Measurements from ENCODE around the gene SYTL3. TPM values are rescaled to one million over a fixed set of nuclear protein-coding genes. Genes with fewer than 3 reads are reported as not detected.
"Not testable (repeated sequence)": the region's sequence is repeated elsewhere in the genome, so short reads cannot be mapped to it uniquely, and the experiment has no call there.

Gene SYTL3
- total RNA-seq, 1 donor from 2014 or later, result 1.7 TPM

DNA sequence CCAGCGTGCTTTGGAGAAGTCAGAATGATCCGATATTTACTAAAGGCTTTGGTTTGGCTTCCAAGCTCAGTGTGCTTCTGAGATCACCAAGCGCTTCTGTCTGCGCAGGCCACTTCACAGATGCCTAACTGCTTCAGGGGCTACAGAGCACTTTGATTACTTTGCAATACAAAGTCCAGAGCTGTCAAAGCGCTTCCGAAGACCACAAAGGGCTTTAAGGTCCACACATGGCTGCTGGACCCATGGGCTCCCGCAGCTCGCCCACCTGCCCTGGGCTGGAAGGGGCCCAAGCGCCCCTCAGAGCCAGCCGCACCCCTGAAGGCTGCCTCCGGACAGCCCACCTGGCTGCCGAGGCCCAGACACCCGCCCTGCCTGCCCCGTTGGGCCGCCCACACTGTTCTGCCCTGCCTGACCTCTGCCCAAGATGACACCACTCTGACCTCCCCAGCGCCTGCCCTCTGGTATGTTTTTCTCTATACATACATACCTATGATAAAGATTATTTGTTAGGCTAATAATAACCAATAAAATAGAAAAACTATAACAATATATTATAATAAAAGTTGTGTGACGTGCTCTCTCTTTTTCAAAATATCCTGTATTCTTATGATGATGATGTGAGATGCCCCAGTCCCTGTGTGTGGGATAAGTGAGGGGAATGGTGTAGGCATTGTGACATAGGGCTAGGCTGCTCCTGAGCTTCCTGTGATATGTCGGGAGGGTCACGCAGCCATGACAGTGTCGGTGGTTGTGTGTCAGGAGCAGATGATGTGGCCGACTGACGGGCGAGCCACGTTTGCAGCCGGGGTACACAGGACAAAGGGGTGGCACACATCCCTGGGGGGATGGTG lies 27.9 kb upstream of the SYTL3 start:
- no peak for ATAC-seq

DNA sequence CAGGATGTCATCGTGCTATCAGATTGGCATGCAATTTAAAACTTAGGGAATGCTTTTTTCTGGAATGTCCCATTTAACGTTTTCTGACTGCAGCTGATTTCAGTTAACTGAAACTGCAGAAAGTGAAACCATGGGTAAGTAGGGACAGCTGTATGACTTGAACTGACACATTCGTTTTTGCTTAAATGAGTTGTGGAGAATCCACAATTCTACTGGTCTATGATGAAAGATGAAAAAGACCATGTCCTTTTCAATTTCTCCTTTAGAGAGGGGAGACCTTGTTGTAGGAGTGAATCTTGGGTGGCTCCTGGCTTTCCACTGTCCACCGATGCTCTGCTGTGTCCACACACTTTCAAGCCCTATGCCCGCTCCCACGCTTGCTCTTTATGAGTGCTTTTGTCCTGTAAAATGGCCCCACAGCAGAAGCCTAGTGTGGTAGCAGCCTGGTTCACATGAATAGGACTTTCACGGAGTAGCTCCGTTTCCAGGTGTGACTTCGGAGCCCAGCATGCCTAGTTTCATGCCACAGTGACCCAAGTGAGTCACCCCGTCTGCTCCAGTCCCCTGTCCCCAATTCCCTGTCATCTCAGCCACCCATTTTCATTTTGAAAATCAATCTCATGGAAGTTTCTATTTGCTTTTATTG lies 27.2 kb upstream of the SYTL3 start:
- no peak for ATAC-seq

DNA sequence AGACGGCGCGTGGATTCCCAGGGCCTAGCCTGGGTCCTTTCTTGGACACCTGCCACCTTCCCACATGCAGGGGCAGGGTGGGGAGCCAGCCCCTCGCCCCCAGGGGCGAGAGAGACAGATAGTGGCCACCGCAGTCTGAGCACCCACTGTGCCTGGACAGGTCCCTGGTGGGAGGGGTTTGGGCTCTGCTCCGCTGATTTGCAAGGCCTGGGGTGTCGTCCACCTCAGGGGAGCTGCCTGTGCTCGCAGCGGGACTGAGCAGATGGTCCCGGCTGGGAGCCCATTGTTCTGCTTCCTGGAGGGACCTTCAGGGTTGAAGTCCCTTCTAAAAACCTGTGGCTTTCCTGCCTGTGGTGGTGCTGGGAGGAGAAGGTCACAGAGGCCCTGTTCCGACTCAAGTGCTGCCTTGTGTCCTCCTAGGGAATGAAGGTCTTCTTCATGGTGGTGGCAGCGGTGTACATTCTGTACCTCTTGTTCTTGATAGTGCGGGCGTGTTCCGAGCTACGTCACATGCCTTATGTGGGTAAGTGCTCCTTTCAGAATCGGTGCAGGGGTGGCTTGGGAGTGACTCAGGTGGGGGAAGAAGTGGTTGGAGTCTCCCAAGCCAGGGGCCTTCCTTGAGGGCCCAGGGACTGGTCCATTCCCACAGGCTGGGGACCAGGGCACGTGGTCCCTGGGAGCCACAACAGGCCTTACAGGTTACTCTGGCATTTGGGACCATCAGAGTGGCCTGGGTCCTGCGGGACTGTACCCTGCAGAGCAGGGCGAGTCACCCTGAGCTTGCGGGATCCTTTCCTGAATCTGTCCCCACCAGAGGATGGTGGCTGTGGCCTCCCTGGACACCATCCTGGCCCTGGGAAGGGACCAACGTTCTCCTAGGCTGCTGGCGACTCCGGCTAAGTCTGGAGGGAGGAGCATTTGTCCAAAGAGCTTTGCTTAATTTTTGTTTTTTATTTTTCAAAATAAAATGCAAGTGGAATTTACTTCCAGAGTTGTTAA lies 24.9 kb upstream of the SYTL3 start:
- ATAC-seq, result no peak

DNA sequence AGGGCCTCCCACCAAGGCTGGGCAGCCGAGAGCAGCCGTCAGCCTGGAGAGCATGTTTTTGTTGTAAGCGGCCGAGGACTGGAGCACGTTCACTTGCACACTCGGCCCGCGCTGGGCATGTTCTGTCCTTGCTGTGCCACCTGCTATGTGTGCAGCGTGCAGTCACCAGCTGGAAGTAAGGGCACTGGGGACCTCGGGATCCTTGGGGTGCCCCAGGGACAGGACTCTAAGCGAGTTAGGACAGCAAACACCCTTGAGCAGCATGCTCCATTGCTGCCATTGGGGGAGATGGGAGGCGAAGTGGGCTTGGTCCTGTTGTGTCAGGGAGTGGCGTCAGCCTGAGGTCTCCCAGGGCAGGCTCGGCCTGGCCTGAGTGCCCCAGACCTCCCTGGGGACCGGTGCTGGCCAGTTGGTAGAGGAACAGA lies 24.0 kb upstream of the SYTL3 start:
- no peak for ATAC-seq

DNA sequence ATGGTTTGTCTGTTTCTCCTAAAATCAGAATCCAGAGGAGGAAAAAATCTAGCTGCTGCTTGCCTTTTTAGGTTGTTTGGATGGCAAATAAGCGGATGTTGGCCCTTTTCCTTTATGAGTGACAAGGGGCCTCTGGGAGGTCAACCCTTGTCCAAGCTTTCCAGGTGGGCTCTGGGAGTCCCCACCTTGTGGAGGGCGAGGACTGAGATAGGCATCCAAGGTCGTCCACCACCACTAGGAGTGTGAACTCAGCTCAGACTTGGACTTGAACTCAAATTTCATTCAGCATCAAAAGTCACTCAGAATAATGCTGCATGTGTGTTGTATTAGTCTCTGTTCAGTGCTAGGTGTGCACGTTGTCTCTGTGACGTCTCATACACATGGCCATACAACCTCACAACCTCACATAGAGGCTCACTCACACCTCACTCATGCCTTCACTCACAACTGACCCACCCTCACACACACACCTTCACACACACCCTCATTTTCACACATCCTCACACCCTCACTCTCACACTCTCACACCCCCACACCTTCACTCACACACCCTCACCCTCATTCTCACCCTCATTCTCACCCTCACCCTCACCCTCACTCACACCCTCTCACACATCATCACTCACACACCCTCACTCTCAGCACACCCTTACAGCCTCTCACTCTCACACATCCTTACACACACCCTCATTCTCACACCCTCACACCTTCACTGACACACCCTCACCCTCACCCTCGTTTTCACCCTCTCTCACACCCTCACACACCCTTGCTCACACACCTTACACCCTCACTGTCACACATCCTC lies 23.3 kb upstream of the SYTL3 start:
- no peak for ATAC-seq

DNA sequence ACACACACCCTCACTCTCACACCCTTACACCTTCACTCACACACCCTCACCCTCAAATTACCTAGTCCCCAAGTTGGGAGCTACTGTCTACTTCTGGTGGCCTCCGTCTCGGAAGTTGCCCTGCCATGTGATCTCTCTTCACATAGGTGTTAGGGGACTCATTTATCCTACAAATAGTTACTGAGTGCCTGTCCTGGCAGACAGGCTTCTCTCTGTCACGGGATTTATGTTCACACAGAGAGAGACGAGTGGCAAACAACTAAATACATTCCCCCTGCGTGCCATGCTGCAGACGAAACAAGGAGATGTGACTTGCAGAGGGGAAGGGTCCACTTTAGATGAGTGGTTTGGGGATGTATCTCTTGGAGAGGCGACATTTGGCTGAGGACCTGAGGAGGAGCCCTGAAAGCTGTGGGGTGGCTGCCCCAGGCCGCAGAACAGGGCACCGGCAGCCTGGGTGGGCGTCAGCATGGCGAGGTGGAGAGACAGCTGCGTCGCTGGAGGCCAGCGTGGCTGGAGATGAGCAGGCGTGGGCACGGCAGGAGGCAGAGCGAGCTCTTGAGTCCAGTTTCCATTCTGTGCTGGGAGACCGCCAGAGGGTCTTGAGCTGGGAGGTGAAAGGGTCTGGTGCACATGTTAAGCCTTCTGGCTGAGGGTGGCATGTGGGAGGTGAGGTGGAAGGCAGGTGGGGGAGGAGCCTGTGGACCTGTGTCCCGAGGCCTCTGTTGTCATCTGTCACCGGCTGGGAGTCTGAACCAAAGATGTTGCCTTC lies 22.5 kb upstream of the SYTL3 start:
- no peak for ATAC-seq

DNA sequence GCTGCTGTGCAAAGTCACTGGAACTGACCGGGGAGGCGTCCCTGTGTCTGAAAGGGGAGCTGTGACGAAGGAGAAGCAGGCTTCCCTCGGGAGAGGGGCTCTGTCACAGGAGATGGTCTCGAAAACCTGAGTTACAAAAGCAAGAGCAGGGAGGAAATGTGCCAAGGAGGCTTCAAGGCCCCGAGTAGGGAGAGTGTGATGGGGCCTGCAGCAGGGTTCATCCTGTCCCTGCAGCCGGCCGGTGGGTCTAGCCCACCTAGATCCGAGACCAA lies 22.0 kb upstream of the SYTL3 start:
- ATAC-seq, result no peak

DNA sequence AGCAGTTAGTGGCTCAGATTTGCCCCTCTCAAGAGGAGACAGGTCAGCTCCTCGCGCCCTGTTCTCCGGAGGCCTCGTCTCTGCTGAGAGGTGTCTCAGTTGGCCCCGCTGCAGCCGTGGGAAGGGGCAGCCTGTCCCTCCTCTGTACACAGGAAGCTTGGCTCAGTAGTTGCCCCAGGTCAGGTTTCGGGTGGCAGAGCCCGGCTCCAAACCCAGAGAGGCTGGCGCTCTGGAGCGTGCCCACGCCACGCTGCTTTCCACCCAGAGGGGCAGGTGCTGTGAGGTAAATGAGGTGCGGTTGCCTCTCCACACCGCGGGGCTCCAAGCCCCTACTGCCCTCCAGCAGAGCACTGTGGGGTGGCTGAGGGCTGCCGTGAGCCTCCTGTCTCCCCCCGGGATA lies 21.3 kb upstream of the SYTL3 start:
- no peak for ATAC-seq

DNA sequence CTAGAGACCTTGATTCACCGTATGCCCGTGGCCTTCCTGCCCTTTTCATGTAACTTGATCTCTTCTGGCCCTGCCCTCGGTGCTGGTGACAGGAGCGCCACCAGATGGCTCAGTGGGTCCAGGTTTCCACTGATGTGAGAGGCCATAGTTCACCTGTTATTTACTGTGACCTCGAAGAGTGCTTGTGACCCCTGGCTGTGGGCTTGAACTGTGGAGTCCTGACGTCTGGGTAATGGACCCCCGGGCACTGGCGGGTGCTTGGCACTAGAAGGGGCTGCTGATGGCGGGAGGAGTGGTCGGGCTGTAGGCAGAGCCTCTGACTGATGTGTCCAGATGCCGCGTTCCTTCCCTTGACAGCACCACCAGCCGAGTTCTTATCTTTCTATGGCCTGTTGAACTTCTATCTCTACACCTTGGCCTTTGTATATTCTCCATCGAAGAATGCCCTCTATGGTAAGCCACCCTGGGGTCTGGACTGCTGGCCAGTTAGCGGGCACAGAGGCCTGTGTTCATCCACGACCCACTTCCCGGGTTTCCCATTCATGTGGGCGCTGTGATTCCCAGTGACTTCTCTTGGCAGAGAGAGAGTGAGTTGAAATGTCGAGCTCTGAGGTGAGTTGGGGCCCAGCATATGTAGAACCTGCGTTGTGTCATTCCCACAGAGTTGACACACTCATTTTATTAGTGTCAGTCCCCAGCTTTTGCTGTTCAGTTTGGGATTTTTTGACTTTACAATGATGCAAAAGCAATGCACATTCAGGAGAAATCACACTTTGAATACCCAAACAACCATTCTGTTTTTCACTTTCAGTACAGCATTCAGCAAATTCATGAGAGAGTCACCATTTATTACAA lies 20.3 kb upstream of the SYTL3 start:
- no peak for ATAC-seq

DNA sequence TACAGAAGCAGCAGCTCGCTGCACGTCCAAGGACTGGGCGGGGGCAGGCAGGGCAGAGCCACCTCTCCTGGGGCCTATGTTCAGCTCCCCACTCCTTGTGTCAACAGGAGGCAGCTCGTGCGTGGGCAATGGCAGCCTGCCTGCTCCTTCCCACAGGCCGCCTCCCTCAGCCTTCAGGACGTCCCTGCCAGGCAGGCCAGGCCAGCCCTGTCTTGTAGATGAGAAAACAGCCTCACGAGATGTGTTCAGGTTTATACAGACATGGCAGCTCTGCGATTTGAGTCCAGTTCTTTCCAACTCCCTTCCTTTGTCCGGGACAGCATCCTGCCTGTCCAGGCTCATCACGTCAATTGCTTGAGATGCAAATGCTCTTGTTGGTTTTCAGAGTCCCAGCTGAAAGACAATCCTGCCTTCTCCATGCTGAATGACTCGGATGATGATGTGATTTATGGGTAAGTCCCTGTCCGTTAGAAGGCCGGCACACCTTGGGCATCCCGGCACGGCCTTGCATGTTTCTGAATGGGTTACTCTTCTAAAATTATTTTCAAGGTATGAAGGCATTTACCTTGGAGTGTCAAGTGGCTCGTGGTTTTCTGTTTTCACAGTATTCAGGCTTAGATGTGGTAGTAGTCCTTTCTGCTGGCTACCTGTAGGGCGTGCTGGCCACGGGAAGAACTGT lies 18.8 kb upstream of the SYTL3 start:
- peak; percentile 92 for ATAC-seq

DNA sequence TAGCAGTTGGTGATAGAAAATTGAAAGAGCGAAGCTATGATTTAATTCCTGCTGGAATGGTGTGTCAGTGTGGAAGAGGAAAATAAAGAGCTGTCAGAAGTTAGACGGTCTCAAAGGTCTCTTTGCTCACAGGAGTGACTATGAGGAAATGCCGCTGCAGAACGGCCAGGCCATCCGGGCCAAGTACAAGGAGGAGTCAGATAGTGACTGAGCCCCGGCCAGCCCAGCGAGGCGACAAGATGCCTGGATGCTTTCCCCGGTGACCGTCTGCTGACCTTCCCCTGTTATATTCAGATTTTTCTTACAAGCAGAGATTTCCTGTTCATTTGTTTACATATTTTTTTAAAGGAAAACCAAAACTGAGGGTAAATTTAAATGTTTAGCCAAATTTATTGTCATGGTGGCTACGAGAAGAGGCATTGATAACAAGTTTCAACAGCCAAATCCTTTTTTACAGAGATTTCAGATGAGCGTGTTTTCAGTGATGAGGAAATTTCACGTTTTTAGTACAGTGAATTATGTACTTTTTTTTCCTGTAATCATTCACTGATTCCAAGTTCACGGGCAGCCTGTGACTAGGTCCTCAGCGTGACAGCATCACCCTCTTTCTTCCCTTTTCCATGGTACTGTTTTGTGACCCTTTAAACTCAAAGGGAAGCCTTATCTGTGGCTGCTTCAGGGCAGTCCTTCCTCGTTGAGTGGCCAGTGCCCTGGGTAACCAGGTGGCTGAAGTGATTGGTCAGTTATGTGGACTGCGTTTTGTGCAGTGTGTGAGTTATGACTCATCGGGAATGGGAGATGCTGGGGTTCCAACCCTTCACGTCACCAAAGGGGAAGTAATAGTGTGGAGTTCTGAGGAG lies 17.9 kb upstream of the SYTL3 start:
- ATAC-seq, result peak; percentile 69

DNA sequence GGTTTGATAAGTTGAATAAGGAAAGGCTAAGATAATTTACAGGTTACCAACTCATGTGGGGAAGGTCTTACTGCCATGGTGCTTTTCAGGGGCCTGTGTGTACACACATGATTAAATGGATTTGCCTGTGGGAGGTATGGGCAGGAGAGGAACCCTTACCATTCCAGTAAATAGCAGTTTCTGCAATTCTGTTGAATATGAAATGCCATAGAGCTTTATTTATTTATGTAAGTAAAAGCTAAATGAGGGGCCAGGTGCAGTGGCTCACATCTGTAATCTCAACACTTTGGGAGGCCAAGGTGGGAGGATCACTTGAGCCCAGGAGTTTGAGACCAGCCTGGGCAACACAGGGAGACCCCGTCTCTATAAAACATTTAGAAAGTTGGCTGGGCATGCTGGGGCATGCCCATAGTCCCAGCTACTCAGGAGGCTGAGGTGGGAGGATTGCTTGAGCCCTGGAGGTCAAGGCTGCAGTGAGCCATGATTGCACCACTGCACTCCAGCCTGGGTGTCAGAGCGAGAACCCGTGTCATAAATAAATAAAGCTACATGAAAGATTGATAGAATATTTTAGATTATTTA lies 17.2 kb upstream of the SYTL3 start:
- not testable (repeated sequence) for ATAC-seq

DNA sequence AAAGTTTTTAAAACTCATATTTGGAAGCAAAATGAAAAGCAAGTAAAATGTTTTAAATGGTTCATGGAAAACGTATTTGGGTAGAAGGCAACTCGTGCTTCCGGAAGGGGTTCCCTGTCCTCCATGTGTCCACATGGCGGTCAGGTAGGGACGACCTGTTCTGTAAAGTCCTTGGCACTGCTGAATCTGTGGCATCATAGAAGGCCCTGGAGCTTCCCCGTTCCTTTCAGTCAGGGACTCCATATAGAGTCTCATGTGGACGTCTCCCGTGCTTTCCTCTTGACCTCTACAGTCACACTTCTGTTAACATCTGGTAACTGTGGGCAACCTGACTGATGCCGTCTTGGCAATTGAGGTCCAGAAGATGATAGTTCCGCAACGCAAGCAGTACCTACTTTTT lies 16.7 kb upstream of the SYTL3 start:
- ATAC-seq, result no peak

DNA sequence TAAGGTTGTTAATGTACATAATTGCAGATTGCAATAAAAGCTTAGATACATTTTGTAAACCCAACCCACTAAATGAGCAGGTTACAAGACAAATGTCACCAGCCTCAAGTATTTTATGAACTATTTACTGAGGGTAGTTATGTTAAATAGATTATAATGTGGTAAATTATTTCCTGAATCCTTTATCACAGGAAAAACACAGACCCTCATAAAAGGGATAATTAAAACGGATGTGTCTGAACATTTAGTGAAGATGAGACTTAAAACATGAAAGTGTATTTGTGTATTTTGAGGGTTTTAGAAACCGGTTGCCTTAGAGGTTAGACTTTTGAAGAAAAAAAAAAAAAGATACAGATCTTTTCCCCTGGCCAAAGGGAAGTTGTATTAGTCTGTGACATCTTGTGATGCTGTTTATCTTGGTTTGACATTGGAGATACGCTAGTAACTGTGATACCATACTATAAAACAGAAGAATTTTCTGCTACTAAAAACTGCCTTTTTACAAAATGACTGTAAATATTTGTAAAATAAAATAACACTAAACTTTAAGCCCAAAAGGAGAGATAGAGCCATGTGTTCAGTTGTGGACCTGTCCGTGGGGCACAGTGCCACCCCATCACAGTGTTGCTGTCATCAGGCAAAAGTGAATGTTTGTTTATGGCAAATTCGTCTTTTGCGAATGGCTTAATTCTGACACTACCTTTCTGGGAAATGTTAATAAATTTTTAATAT lies 15.0 kb upstream of the SYTL3 start:
- ATAC-seq, result no peak

DNA sequence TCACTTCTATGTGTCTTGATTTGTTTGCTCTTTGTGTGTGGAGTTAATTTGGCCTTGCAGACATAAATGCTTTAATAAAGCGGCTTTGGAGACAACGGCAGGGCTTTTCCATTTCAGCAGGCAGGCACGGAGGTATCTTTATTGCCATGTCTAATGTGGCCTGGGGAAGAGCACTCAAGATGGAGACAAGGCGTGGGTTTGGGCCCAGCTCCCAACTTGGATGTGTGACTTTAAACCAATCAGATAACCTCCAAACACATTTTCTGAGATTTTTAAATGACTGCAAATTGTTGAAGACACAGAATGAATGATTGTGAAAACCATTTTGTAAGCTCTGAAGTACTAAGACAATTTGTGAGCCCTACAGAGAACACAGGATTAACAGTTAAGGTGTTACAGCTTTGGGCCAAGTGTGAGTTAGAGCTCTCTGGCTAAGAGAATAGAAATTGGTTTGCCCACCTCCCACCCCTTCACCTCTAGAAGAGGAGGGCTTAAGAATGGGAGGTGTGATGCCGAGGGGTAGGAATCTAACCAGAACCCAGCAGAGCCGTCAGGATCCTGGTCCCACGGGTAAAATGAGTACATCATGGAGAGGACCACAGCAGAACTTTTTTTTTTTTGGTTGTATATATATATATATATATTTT lies 14.3 kb upstream of the SYTL3 start:
- ATAC-seq, result no peak

DNA sequence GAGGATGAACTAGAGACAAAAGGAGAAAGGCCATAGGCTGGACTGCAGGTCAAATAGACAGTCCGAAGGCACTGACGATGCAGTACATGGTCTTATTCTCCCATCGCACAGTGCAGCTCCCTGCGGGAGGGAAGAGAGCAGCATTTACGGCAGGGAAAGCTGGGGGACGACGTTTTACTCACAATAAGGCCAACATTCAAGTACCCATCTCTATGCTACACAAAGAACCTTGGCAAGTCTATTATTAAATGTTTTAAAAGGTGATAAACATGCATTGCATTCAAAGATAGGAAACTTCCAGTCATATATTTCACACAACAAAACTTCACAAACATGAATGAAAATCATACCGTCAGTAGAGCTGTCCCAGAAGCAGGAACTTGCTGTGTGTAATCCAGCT lies 13.1 kb upstream of the SYTL3 start:
- no peak for ATAC-seq

DNA sequence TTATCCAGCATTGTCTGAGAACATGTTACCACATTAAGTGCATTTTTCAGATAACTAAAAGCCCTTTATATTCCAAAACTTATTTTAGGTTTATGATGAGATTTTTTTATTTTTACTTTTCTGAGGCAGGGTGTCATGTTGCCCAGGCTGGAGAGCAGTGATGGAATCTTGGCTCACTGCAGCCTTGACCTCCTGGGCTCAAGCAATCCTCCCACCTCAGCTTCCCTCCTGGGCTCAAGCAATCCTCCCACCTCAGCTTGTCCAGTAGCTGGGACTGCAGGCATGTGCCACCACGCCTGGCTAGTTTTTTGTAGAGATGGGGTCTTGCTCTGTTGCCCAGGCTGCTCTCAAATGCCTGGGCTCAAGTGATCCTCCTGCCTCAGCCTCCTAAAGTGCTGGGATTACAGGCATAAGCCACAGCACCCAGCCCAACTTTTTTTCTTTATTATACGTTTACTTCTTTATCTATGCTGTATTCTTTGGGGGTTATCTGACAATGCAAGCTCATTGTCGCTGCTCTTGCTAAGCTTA lies 11.5 kb upstream of the SYTL3 start:
- no peak for ATAC-seq
